PFSK-1 (cell line): ENCODE data around the gene ISOC1.

Source experiments
- FOXP2 ChIP-seq: optimal IDR thresholded peaks from 2 replicates; pipeline ENCODE3; 2011; ENCODE audit warnings: borderline replicate concordance, control low read depth, inconsistent platforms; ENCODE audit not compliant: insufficient read depth; ENCODE audit errors: extremely low read length, extremely low read depth
- POLR2AphosphoS5 ChIP-seq: IDR thresholded peaks from 2 replicates; pipeline ENCODE4 v1.6.1; 2012; ENCODE audit warnings: low read depth, mild to moderate bottlenecking, control low read depth, low read length, moderate library complexity
- SIN3A ChIP-seq: IDR thresholded peaks from 2 replicates; pipeline ENCODE4 v1.6.1; 2012; ENCODE audit warnings: mild to moderate bottlenecking, low read length, moderate library complexity, borderline replicate concordance; ENCODE audit not compliant: insufficient read depth
- TAF1 ChIP-seq: IDR thresholded peaks from 2 replicates; pipeline ENCODE4 v1.6.1; 2012; ENCODE audit warnings: low read length, control low read depth, borderline replicate concordance; ENCODE audit not compliant: insufficient read depth
- TF ChIP-seq, protein P1 (sequence below), 2 experiments: IDR thresholded peaks; 2 replicates each; pipeline versions ENCODE4 v1.6.1 to v1.8.0; 2011 to 2012; ENCODE audit warnings: low read depth in 2 of 2, low read length in 2 of 2, control low read depth in 1 of 2, inconsistent platforms in 1 of 2, mild to moderate bottlenecking in 1 of 2, moderate library complexity in 1 of 2; ENCODE audit not compliant: insufficient read depth in 1 of 2

ISOC1 gene

DNA sequence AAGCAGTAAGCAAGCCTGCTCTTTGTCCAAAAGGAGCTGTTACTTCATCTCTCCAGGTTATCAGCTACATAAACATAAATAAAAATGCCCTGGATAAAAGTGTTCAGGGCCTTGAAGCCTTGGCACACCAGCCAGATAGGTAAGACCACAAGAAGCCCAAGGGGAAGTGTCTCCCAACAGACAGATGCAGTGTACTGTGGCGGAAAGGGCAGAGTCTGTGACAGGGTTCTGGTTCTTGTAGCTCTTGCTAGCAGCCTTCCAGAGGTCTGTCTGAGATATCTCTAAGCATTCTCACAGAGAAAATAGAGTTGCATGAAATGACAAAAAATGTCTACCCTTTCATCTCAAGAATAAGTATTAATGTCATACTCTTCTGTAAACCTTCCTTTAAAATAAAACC lies 30.1 kb downstream of the ISOC1 start:
- no peak for TF ChIP-seq POLR2AphosphoS5
- TF ChIP-seq, protein P1, sequence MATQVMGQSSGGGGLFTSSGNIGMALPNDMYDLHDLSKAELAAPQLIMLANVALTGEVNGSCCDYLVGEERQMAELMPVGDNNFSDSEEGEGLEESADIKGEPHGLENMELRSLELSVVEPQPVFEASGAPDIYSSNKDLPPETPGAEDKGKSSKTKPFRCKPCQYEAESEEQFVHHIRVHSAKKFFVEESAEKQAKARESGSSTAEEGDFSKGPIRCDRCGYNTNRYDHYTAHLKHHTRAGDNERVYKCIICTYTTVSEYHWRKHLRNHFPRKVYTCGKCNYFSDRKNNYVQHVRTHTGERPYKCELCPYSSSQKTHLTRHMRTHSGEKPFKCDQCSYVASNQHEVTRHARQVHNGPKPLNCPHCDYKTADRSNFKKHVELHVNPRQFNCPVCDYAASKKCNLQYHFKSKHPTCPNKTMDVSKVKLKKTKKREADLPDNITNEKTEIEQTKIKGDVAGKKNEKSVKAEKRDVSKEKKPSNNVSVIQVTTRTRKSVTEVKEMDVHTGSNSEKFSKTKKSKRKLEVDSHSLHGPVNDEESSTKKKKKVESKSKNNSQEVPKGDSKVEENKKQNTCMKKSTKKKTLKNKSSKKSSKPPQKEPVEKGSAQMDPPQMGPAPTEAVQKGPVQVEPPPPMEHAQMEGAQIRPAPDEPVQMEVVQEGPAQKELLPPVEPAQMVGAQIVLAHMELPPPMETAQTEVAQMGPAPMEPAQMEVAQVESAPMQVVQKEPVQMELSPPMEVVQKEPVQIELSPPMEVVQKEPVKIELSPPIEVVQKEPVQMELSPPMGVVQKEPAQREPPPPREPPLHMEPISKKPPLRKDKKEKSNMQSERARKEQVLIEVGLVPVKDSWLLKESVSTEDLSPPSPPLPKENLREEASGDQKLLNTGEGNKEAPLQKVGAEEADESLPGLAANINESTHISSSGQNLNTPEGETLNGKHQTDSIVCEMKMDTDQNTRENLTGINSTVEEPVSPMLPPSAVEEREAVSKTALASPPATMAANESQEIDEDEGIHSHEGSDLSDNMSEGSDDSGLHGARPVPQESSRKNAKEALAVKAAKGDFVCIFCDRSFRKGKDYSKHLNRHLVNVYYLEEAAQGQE (IDR thresholded peaks at IDR 0.05; ENCODE audit: insufficient read depth in 1 of 2, low read depth in 2 of 2, low read length in 2 of 2), result no peak
- no peak for TF ChIP-seq SIN3A
- no peak for TF ChIP-seq TAF1
- no peak for TF ChIP-seq FOXP2

DNA sequence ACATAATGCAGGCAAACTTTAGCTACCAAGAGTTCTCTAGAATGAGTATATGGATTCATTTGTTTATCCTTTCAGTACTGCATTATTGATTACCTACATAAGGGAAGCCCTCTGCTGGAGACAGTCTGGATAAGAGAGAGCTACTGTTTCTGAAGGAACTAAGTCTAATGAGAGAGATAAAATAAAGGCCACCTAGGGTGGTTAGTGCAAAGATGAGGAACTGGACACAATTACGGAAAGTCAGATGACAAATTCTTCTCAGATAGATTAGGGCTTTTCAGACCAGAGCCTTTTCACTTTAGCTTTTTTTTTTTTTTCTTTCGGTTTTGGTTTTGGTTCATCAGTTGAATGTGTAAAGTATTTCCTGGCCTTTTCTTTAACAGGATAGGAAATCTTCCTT lies 31.3 kb downstream of the ISOC1 start:
- TF ChIP-seq POLR2AphosphoS5 (no peak), SIN3A (no peak), FOXP2 (no peak), TAF1 (no peak)
- TF ChIP-seq, protein P1 (IDR thresholded peaks at IDR 0.05; ENCODE audit: insufficient read depth in 1 of 2, low read depth in 2 of 2, low read length in 2 of 2), result no peak

DNA sequence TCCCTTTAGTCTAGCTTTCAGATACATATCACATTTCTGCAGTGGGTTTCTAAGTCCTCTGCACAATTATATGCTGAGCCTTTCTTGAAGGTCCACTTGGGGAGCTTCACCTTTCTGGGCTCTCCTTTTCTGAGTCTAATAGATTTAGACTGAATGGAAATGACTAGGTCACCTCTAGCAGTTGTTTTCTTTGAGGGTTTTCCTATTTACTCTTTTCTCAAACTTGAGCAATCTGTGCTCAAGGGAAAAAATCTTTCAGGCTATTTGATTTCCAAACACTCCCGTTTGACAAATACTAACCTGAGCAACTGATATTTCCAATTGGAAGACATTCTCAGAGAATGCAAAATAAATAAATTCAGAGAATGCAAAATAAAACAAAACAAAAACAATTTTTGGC lies 39.0 kb downstream of the ISOC1 start:
- TF ChIP-seq TAF1, result no peak
- TF ChIP-seq SIN3A, result no peak
- TF ChIP-seq, protein P1 (IDR thresholded peaks at IDR 0.05; ENCODE audit: insufficient read depth in 1 of 2, low read depth in 2 of 2, low read length in 2 of 2), result no peak
- TF ChIP-seq POLR2AphosphoS5, result no peak
- TF ChIP-seq FOXP2, result no peak

DNA sequence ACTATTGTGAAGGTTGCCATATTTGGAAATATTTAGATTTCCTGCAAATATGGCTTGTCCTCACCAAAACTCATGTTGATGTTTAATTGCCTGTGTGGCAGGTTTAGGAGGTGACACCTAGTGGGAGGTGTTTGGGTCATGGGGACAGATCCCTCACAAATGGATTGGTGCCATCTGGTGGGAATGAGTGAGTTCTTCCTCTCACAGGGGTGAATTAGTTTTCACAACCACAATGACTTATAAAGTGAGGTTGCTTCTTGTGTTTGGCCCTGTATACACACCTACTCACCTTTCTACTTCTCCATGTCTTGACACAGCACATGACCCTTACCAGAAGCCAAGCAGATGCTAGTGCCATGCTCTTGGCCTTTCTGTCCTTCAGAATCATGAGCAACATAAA lies 41.1 kb downstream of the ISOC1 start:
- TF ChIP-seq TAF1 (no peak), POLR2AphosphoS5 (no peak), SIN3A (no peak), FOXP2 (no peak)
- TF ChIP-seq, protein P1 (IDR thresholded peaks at IDR 0.05; ENCODE audit: insufficient read depth in 1 of 2, low read depth in 2 of 2, low read length in 2 of 2), result no peak

DNA sequence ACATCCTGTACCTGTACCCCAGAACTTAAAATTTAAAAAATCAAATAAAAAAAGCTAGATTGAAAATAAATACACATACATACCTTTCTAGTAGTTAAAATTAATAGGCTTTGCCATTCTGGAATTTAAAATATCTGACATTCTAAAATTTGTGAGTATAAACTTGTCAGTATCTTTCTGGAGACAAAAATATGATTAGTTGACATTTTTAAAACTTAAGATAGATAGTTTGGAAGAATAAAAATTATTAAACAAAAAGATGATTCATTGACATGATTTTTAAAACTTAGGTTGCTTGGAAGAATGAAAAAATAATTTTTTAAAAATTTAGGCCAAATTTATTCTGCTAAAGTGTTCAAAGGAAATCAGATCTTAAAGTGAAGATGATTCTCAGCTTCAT lies 43.1 kb downstream of the ISOC1 start:
- no peak for TF ChIP-seq FOXP2
- no peak for TF ChIP-seq SIN3A
- TF ChIP-seq TAF1, result no peak
- TF ChIP-seq POLR2AphosphoS5, result no peak
- TF ChIP-seq, protein P1 (IDR thresholded peaks at IDR 0.05; ENCODE audit: insufficient read depth in 1 of 2, low read depth in 2 of 2, low read length in 2 of 2), result no peak
